NCI-H128 (cell line): Measurements from ENCODE around the gene MT4.
A peak's percentile ranks its signal among the peaks of the same experiment; 100 is the strongest.

Experiments
- DNase-seq: peaks from one replicate; lab custom pipeline; 2025; ENCODE audit not compliant: unreplicated experiment; lab: John Stamatoyannopoulos, UW

MT4 gene

DNA sequence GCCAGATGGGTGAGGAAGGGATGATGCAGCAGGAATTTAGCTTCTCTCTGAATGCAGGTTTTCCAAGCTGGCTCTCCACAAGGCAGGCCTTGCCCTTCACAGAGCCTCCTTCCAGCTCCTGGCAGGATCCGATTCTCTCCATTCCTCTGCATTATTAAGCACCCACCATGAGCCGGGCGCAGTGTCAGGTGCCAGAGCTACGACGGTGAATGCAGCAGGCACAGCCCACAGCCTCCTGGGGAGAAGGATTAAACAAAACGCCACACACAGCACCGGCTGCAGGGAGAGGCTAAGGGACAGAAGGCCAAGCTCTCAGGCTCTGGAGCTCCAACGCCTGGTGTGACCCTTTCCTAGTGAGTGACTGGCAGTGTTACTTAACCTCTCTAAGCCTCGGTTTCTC, 36.5 kb downstream of the MT4 start:
- DNase-seq = no peak

DNA sequence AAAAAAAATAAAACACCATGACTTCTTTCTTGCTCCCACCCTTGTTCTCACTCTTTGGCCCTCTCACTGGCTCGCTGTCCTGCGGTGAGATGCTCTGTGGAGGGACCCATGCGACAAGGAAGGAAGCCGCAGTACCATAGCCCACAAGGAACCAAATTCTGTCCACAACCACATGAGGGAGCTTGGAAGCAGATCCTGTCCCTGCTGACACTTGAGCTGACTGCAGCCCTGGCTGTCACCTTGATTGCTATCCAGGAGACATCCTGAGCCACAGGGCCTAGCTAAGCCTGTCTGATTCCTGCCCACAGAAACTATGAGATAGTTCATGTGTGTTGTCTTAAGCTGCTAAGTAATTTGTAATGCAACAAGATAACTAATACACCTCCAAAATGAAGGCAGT, 38.7 kb downstream of the MT4 start:
- DNase-seq = no peak

DNA sequence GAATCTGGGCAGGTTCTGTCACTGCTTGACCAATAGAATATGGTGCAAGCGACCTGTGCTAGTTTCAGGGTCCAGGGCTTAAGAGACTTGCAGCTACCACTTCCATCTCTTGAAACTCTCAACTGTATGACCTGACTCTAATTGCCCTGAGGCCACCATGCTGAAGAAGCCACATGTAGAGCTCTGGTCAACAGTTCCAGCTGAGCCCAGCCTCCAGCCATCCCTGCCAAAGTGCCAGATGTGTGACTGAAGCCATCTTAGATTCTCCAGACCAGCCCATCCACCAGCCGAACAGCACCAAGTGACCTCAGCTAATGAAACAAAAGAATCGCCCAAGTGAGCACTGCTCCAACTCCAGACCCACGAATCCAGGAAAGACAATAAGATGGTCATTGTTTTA, 40.1 kb downstream of the MT4 start:
- no peak for DNase-seq

DNA sequence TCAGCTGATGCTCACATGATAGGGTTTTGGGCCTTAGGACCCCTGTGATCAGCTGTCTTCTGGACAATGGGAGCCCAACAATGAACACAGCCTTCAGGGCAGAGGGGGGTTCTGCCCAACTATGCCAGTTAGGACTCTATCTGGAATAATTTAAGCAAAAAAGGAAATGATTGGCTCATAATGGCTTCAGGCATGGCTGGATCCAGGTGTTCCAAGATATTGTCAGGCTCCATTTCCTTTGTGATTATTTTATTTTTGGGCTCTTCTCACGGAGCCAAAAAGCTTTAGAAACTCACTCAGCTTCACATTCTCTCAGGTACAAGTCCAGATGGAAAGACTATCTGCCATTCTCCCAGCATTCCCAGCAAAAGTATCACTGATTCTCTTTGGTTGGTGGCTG, 40.6 kb downstream of the MT4 start:
- no peak for DNase-seq

DNA sequence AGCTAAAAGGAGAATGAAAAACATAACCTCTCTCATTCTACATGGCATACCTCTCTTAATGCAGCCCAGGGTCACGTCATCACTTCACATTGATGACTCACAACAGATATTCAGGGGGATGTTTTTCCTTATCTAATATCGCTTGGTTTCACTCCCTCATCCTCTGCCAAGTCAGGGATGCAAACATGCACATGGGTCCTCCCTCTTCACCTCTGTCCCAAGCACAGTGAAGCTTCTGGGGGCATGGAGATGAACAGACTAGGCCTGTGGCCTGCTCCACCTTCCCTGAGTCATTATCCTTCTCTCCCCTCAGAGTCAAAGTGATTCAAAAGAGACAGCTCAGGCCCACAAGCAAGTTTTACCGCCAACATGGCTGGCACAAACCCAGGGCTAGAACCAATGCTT, 41.2 kb downstream of the MT4 start:
- DNase-seq = no peak

DNA sequence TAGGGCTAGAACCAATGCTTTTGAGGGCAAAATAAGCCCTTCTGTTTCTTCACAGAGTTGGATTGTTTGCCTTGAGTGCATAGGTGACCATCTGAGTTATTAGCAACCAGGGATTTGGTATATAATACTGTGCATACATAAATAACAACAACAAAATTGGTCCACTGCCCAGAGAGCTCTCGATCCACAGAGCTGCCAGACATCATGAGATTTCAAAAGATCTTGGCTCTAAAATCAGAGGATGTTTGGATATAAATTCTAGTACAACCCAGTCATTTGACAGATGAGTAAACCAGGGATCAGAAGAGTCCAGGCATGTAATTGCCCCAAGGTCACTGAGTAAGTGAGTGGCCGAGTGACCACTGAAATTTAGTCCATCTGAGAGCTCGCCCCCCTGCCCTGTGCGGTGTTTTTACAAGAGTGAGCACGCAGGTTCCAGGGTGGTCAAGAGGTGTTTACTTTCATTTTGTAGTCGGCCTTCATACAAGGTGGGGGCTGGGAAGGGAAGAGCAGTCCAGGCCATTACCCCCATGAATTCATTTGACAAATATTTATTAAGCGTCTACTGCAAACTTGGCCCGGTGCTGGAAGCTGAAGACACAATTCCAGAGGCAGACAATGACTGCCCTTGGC, 41.7 kb downstream of the MT4 start:
- DNase-seq = no peak

DNA sequence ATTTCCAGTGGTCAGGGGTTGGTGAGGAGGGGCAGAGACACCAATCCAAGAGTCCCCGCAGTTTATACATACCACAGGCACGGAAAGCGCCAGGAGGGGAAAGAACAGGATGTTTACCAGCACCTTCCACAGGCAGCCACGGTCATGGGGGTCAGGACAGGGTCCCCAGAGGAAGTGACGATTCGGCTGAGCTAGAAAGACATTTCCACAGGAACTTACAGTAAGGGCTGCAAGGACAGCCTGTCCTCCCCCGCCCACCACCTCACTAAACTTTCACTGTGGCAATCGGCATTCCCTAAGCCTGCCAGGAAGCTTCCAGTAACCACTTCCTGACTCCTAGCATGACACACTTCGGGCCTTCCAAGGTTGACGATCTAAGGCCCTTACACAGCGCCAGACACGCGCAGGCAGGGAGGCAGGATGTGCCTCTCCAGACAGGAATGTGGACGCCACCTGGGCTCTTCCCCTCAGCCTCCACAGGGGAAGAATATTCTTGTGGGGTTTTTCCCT, 42.3 kb downstream of the MT4 start:
- no peak for DNase-seq

DNA sequence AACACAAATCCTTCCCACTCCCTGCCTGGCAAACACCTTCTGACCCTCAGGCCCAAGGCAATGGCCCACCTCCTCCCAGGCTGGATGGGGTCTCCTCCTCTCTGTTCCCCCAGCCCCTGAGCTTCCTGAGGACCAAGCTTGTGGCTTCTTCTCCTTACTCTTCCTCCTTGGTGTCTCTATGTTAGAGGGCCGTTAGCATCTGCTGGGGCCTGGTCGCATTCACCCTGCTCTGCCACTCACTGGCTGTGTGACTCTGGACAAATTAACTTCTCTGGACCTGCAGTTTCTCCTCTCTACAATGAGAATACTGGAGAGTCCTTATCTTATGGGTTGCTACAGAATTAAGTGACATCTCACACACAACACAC, 42.8 kb downstream of the MT4 start:
- no peak for DNase-seq

DNA sequence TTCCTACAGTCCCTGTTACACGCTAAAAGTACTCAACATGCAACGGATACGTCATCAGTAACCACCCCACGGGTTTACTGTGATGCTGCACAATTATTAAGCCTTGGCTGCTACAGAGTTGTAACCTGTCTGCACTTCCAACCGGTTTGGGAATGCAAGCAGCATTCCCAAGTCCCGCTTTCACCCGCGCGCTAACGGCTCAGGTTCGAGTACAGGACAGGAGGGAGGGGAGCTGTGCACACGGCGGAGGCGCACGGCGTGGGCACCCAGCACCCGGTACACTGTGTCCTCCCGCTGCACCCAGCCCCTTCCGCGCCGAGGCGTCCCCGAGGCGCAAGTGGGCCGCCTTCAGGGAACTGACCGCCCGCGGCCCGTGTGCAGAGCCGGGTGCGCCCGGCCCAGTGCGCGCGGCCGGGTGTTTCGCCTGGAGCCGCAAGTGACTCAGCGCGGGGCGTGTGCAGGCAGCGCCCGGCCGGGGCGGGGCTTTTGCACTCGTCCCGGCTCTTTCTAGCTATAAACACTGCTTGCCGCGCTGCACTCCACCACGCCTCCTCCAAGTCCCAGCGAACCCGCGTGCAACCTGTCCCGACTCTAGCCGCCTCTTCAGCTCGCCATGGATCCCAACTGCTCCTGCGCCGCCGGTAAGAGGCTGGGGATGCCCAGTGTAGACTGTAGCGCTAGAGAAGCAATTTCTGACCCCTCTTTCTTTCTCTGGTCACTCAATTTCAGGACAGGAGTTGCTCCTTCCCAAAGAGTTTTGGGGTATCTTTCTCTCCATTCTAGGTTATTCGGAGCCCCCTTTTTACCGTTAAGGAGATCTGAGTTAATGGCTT, 43.4 kb downstream of the MT4 start, which contains the start of gene MT2A:
TSS of gene MT2A (plus strand) at position 542 of the 833 bp plus-strand sequence. CDS start at position 614, 72 bp downstream.
- DNase-seq = peak; percentile 58

DNA sequence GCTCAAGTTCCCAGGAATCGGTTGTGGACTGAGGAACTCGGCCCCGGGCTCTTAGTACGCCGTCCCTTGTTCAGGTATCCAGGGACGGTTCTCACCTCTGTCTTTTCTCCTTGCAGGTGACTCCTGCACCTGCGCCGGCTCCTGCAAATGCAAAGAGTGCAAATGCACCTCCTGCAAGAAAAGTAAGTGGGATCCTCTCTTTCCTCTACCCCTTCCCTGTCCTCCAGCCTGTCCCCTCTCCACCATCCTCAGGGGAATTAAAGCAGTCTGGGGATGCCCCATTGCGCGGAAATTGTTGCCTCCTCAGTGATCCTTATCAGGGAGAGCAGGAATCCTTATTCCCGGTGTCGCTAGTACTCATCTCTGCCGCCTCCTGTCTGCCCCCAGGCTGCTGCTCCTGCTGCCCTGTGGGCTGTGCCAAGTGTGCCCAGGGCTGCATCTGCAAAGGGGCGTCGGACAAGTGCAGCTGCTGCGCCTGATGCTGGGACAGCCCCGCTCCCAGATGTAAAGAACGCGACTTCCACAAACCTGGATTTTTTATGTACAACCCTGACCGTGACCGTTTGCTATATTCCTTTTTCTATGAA, 44.1 kb downstream of the MT4 start:
- DNase-seq = no peak

DNA sequence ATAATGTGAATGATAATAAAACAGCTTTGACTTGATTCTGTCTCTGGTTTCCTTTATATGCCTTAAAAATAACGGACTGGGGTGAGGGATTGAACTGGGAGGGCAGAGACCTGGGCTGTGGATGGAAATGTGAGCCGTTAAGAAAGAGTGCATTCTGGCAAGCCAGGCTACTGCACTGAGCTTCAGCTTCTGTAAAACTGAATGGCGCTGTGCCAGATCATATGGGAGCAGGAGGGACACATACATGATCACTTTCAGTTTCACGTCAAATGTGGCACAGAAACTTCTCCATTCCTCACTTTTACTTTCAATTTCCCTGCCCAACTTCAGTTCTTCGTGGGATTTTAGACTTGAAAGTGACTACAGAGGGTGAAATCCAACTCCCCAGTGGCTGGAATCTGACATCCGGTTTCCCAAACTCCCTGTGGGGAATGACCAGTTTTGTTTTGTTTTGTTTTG, 44.6 kb downstream of the MT4 start:
- DNase-seq = no peak

DNA sequence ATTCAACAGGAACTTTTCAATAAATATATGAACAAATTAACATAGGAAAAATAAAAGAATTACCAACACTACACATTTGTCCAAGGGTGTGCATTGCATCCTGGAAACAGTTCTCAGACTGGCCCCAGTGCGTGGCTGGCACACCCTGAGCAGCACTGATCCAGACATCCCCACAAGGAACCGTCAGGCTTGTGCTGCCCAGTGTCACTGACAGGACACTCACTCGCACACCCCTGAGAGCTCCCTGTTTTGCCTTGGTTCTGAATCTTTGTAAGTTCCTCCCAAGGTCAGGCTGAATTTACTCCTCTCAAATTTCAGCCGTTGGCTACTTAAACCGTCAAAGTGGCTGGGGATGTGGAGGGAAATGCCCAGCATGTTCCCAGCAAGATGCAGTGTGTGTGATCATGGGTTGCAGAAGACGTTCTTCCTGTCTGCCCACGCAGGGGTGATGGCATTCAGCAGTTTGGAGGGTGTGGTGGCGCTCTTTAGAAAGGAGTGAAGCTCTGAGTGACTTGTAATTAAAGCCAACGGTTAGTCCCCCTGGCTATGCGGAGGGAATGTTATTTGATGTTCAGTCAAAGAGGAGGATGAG, 45.2 kb downstream of the MT4 start:
- no peak for DNase-seq

DNA sequence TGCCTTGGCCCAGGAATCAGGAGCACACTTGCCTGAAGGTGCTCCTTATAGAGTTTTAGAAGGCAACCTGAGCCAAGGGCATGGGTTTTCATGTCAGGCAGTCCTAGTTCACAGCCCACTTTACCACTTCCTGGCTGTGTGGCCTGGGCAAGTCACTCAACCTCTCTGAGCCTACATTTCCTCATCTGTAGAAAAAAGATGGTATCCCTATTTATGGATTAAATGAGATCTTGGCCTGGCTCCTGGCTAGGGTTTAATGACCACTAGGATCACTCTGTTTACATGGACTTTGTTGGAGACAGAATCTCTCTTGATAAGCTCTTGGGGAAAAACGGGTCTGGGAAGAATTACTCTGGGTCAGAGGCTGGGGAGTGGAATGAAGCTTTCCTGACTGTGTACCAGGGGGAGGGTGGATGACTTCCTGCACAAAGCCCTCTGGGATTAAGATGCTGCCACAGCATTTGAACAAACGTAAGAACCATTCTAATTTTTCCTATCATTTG, 45.8 kb downstream of the MT4 start:
- DNase-seq = no peak

DNA sequence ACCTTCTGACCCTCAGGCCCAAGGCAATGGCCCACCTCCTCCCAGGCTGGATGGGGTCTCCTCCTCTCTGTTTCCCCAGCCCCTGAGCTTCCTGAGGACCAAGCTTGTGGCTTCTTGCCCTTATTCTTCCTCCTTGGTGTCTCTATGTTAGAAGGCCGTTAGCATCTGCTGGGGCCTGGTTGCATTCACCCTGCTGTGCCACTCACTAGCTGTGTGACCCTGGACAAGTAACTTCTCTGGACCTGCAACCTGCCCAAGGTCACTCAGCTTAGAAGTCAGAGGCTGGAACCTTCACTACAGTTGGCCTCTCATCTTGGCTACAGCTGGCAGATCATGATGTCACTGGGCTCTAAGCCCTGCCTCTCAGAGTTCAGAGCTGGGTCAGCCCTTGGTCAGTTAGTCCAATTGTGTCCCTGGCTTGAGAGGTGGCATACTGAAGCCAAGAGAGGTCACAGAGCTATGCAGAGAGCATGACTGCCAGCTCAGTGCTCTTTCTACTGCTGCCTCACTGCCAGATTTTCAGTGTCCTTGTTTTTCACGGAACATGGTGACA, 46.5 kb downstream of the MT4 start:
- DNase-seq = no peak

DNA sequence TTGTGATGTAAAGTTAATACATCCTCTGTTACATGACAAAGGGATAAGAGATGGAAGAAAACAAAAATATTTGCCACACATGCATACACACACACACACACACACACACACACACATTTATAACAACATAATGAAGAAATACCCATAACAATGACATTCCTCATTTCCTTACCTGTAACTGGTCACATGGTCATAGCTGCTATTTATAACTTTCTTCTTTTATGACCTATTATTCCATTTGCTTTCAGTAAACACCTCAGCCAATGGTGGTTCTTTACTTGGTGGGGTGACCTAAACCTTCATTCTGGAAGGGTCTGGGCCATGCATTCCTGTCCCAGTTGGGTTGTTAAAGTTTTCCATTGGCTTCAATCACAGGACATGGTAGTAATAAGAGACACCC, 48.8 kb downstream of the MT4 start:
- no peak for DNase-seq

DNA sequence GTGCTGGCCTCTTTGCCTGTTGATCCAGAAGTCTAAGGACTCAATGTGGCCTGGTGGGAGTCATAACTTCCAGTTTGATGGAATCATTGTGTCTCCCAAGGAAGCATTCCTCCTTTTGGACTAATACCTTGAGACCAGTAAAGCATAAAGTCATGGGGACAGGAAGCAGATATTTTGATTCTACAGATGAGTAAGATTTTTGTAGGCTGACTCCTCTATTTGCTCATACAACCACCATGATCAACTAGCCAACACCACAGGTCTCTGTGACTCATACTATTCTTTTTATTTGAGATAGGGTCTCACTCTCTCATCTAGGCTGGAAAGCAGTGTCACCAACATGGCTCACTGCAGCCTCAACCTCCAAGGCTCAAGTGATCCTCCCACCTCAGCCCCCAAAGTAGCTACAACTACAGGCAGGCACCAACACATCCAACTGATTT, 49.7 kb downstream of the MT4 start:
- DNase-seq = no peak

DNA sequence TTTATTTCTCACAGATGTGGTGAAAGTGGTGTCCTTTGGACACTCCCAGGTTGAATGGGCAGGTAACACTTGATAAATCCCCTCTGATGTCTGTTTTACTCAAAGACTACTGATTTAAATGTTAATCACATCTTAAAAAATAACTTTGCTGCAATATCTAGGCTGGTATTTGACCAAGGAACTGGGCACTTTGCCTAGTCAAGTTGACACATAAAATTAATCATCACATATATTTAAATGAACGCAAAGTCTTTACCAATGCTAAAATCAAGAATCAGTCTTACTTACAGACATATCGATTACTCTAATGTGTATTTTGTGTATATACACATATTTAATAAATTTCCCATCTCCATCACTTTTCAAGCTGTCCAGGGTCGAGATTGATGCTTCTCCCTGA, 50.5 kb downstream of the MT4 start:
- DNase-seq = no peak

DNA sequence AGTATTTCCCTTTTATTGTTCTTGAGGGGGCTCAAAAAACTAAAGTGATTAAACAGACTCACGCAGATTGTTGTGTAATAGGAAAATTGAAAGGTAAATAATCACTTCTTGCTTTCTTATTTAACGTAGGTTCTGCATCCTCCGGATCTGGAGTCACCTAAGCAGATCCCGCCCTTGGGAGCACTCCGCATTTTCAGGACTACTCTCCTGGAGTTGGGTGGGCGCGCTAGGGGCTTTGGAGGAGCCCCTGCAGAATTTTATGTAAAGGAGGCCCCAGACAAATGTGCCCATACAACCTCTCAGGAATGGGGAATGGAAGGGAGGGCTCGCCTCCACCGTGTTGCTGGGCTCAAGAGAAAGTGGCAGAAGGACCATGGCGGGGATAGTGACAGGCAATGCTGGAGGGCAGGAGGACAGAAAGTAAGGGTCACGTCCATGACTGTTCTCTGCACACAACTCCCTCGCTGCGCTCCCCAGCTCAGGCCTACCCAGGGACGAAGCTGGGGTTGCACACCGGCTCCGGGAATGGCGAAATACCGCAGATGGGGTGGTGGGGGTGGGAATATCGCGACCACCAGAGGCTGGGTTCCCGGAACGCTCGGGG, 51.8 kb downstream of the MT4 start:
- no peak for DNase-seq

DNA sequence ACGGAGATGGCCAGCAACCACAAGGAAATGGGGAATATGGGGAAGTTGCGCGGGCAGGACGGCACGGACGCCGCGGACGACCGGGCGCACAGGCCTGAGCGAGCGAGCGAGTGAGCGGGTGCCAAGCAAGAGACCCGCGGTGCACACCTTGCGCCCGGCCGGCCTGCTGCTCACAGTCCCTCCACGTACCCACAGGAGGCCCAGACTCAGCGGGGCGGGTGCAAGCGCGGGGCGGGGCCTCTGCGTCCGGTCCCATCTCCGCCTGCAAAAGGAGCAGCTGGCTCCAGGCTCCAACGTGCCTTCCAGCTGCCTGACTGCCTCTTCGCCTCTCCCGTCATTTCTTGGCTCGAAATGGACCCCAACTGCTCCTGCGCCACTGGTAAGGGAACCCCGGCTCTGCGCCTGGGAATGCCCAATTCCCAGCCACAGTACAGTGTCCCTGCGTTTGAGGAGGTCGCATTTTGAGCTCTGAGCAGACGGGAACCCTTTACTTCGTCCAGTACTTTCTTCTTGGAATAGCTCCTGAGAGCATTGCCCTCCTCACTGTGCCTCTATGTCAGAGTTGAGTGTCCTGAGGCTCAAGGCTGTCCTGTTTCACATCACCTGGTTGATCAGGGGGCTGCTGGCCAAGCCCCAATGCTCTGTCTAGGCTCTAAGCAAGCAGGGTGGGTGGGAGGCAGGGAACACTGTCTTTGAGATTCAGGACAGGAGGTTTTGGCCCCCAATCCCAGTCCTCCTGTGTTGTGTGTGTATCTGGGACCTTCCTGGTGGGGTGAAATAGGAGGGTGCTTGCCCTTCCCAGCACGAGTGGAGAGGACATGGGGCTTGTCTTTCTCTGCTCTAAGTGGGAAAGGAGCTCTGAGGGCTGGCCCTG, 52.6 kb downstream of the MT4 start:
- no peak for DNase-seq

DNA sequence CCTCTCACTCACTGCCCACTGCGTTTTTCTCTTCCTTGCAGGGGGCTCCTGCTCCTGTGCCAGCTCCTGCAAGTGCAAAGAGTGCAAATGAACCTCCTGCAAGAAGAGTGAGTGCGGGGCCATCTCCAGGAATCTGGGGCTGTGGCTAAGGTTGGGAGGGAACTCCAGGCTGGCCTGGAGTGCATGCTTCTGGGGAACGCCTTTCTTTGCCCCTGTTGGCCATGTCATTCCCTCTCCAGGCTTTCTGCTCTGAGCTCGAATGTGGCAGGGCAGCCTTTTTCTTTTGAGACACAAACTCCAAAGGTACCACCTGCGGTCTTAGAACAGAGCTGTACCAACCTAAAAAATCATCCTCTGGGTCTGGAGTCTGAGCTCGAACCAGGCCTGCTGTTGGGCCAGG, 53.3 kb downstream of the MT4 start:
- no peak for DNase-seq
